ENCODE results near the gene ANKRD23. TPM values are rescaled to one million over a fixed set of nuclear protein-coding genes. Genes with fewer than 3 reads are reported as not detected.

Gene ANKRD23
- total RNA-seq, 4 donors from 2014 or later, result 6.1 to 22.3 (median 7.2) TPM

GRCh38 chr2:96888072-96889011, 44.5 kb upstream of the ANKRD23 start:
- whole genome bisulfite sequencing, result 38% methylated on average over 6 of the region's 12 CpGs
- TF ChIP-seq POLR2A (IDR thresholded peaks at IDR 0.05) (no peak), POLR2AphosphoS5 (IDR thresholded peaks at IDR 0.05) (peak in 2 of 3 donors; percentile 33 to 73)
- Histone ChIP-seq H3K4me1 (peaks cover 91% of the 10 kb centered on the region), H3K36me3 (no peaks in the 10 kb centered on the region), H3K27me3 (no peaks in the 10 kb centered on the region), H3K4me3 (peak overlapping the region; percentile 0), H3K9me3 (no peaks in the 10 kb centered on the region), H3K27ac (peak overlapping the region; percentile 75)
- no peak for DNase-seq (ENCODE audit: low spot score in 2 of 2)

GRCh38 chr2:96887493-96888012, 43.7 kb upstream of the ANKRD23 start:
- Histone ChIP-seq H3K27me3 (no peaks in the 10 kb centered on the region), H3K9me3 (no peaks in the 10 kb centered on the region), H3K36me3 (no peaks in the 10 kb centered on the region), H3K4me3 (peak overlapping the region; percentile 0), H3K27ac (peak overlapping the region; percentile 75), H3K4me1 (peaks cover 91% of the 10 kb centered on the region)
- 29% methylated on average over 18 of the region's 18 CpGs for WGBS
- no peak for DNase-seq (ENCODE audit: low spot score in 2 of 2)
- no peak for TF ChIP-seq EP300 (IDR thresholded peaks at IDR 0.05)
- TF ChIP-seq POLR2AphosphoS5 (IDR thresholded peaks at IDR 0.05), result no peak
- TF ChIP-seq CTCF (IDR thresholded peaks at IDR 0.05), result no peak
- TF ChIP-seq POLR2A (IDR thresholded peaks at IDR 0.05), result no peak

DNA sequence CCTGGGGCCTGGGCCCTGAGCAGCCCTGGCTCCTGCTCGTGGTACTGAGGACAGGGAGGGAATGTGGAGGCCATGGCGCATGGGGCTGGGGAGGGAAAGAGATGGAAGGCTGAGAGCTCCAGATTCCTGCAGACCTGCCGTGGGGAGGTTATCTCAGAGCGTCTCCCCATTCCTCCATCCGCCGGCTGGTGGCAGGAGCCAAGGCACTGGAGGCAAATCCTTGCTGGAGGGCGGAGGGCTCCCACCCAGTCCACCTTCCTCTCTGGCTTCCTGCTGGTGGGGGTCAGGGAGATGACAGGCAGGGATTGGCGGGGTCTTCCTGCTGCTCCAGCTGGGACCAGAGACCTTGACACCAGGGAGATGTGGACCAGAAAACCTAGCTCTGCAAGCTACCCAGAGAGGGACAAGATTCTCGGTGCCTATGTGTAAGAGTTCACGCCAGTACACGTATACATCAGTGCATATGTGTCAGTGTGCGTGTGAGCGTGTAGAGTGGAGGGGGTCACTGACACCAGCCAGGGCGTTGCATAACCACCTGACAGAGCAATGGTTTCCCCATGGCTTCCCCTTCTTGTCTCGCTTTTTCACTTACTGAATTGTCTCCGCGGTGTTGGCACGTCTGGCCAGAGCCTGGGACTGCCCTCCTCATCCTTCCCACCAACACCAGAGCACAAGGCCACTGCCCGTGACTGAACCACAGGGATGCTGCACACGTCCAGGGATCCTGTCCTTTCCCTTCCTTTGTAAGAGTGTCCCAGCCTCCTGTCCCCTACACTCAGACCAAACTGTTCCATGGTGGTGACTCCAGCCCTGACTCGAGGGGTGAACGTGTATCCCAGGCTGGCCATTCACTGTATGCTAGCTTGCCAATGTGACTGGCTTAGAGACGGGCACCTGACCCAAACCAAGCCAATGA, 41.9 kb upstream of the ANKRD23 start:
- H3K27ac ChIP-seq, result no peak overlapping the region
- H3K9me3 ChIP-seq, result no peaks in the 10 kb centered on the region
- H3K4me3 ChIP-seq, result no peak overlapping the region
- 89% methylated on average over 18 of the region's 23 CpGs for WGBS
- H3K4me1 ChIP-seq, result peaks cover 87% of the 10 kb centered on the region
- DNase-seq (ENCODE audit: low spot score in 2 of 2), result no peak
- no peaks in the 10 kb centered on the region for H3K36me3 ChIP-seq
- H3K27me3 ChIP-seq, result no peaks in the 10 kb centered on the region
- TF ChIP-seq EP300 (IDR thresholded peaks at IDR 0.05) (no peak), POLR2A (IDR thresholded peaks at IDR 0.05) (no peak), CTCF (IDR thresholded peaks at IDR 0.05) (no peak), POLR2AphosphoS5 (IDR thresholded peaks at IDR 0.05) (no peak)

DNA sequence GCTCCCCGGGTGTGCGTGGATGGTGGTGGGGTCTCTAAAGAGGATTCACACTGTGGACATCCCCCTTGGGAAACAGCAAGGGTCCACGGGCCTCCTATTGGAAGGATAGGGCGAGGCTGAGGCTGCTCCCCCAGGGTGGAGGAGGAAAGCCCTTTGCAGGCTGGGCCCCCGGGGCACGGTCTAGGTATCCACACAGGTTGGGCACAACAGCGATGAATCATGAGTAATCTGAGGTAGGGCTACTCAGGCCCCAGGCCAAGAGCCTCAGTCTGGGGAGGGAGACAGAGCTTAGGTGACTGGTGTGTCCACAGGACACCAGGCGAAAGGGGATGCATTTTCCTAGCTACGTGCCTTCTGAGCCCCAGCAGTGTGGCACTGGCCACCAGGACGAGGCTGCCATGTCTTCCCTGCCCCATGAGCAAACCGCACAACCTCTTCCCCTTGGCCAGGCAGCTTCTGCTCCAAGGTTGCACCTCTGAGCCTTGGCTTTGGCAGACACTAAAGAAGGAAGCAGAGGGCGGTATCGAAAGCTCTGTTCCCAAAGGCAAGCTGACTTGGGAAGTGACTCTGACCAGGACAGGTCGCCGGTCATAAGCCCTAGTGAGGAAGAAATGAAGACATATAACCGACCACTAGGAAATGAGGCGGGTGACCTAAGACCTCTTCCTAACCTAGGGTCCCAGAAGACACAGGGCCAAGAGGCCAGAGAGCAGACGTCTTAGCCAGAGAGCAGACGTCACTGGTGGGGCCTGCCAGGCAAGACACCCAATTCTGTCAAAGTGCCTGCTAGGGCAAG, 40.7 kb upstream of the ANKRD23 start:
- Histone ChIP-seq H3K36me3 (no peaks in the 10 kb centered on the region), H3K9me3 (no peaks in the 10 kb centered on the region), H3K27ac (no peak overlapping the region), H3K4me1 (peaks cover 77% of the 10 kb centered on the region), H3K27me3 (no peaks in the 10 kb centered on the region), H3K4me3 (no peak overlapping the region)
- DNase-seq (ENCODE audit: low spot score in 2 of 2), result no peak
- TF ChIP-seq POLR2AphosphoS5 (IDR thresholded peaks at IDR 0.05), result no peak
- TF ChIP-seq EP300 (IDR thresholded peaks at IDR 0.05), result no peak
- TF ChIP-seq POLR2A (IDR thresholded peaks at IDR 0.05), result no peak
- TF ChIP-seq CTCF (IDR thresholded peaks at IDR 0.05), result no peak
- 85% methylated on average over 13 of the region's 19 CpGs for WGBS

DNA sequence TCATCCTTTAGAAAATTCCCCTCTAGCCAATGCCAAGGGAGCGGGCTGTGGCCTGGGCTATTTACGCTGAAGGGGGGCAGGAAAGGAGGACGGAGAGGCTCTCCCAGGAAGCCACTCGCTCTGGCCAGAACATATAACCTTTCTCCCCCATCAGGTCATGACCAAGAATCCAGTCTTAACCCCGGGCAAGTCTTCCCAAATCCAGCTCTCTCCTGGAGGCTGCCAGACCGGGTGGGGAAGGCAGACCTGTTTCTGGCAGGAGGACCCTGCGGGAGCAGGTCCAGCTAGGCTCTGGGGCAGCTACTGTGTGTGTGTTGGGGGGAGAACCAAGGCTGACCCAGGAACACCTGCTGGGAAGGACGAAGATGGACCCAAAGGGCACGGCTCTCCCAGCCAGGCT, 39.5 kb upstream of the ANKRD23 start:
- Histone ChIP-seq H3K27ac (no peak overlapping the region), H3K9me3 (no peaks in the 10 kb centered on the region), H3K4me3 (no peak overlapping the region), H3K36me3 (no peaks in the 10 kb centered on the region), H3K4me1 (peaks cover 65% of the 10 kb centered on the region), H3K27me3 (no peaks in the 10 kb centered on the region)
- 65% methylated on average over 8 of the region's 9 CpGs for WGBS
- no peak for DNase-seq (ENCODE audit: low spot score in 2 of 2)
- TF ChIP-seq POLR2A (IDR thresholded peaks at IDR 0.05) (no peak), POLR2AphosphoS5 (IDR thresholded peaks at IDR 0.05) (no peak), CTCF (IDR thresholded peaks at IDR 0.05) (no peak), EP300 (IDR thresholded peaks at IDR 0.05) (no peak)
